IMR-90 (cell line): ENCODE data around the gene PNKD.

Source experiments
- BHLHE40 ChIP-seq: fragments of 150-350 bp; IDR thresholded peaks from 2 replicates; pipeline ENCODE4 v1.6.1; 2016; ENCODE audit warnings: mild to moderate bottlenecking, low read depth, low read length
- CHD1 ChIP-seq: IDR thresholded peaks from 2 replicates; pipeline ENCODE4 v1.6.1; 2012; ENCODE audit warnings: low read depth, low read length, improper control_type of control experiment
- CTCF ChIP-seq: conservative IDR thresholded peaks from 2 replicates; pipeline ENCODE4 v1.5.1; 2012; ENCODE audit warnings: mild to moderate bottlenecking, low read depth, low read length, improper control_type of control experiment
- ELK1 ChIP-seq: fragments of 150-350 bp; IDR thresholded peaks from 2 replicates; pipeline ENCODE4 v1.6.1; 2016; ENCODE audit warnings: low read depth, mild to moderate bottlenecking, low read length, moderate library complexity, borderline replicate concordance
- NFE2L2 ChIP-seq: fragments of 150-350 bp; IDR thresholded peaks from 2 replicates; pipeline ENCODE4 v1.6.1; 2016; ENCODE audit warnings: low read depth, mild to moderate bottlenecking, low read length
- POLR2A ChIP-seq: IDR thresholded peaks from 2 replicates; pipeline ENCODE4 v1.6.1; 2012; ENCODE audit warnings: mild to moderate bottlenecking, low read depth, low read length
- RAD21 ChIP-seq: IDR thresholded peaks from 2 replicates; pipeline ENCODE4 v1.6.1; 2012; ENCODE audit warnings: low read length, improper control_type of control experiment
- RFX5 ChIP-seq: IDR thresholded peaks from 2 replicates; pipeline ENCODE4 v1.8.0; 2012; ENCODE audit warnings: low read depth, mild to moderate bottlenecking, low read length, moderate library complexity

GRCh38 chr2:218249691-218250090 is 20.6 kb upstream of the PNKD start:
- no peak for TF ChIP-seq CTCF
- TF ChIP-seq POLR2A = no peak
- TF ChIP-seq ELK1 = no peak
- no peak for TF ChIP-seq RFX5
- no peak for TF ChIP-seq RAD21
- TF ChIP-seq NFE2L2 = no peak
- TF ChIP-seq BHLHE40 = no peak
- no peak for TF ChIP-seq CHD1
